SK-N-SH treated with all-trans-retinoic acid at 6 μM for 48 hours (cell line): ENCODE results near the gene C20orf96.

Source experiments
- ATAC-seq: fragments of 200-7000 bp; cut with Tn5 transposase; 3 replicates; pipeline ENCODE4 v1.9.1; 2020; ENCODE audit warnings: mild to moderate bottlenecking, moderate library complexity
- BACH2 ChIP-seq: fragments of 250-450 bp; sonication (Bioruptor Pico); IDR thresholded peaks from 2 replicates; pipeline ENCODE4 v1.9.0; 2021; ENCODE audit warnings: mild to moderate bottlenecking, borderline replicate concordance
- CREB5 ChIP-seq: fragments of 250-450 bp; sonication (Bioruptor Pico); IDR thresholded peaks from 2 replicates; pipeline ENCODE4 v1.5.1; 2020; ENCODE audit warnings: low read depth, mild to moderate bottlenecking, moderate library complexity
- CSRNP3 ChIP-seq: fragments of 250-450 bp; sonication (Bioruptor Pico); IDR thresholded peaks from 2 replicates; pipeline ENCODE4 v1.5.1; 2021; ENCODE audit warnings: mild to moderate bottlenecking, moderate library complexity
- ESRRG ChIP-seq: fragments of 250-450 bp; sonication (Bioruptor Pico); IDR thresholded peaks from 2 replicates; pipeline ENCODE4 v1.6.1; 2021; ENCODE audit warnings: mild to moderate bottlenecking
- GLIS3 ChIP-seq: fragments of 250-450 bp; sonication (Bioruptor Pico); IDR thresholded peaks from 2 replicates; pipeline ENCODE4 v1.5.0; 2020; ENCODE audit warnings: mild to moderate bottlenecking, moderate library complexity
- PATZ1 ChIP-seq: fragments of 250-450 bp; sonication (Bioruptor Pico); IDR thresholded peaks from 2 replicates; pipeline ENCODE4 v1.8.0; 2020; ENCODE audit warnings: mild to moderate bottlenecking, moderate library complexity, borderline replicate concordance
- POU6F1 ChIP-seq: fragments of 250-450 bp; sonication (Bioruptor Pico); IDR thresholded peaks from 2 replicates; pipeline ENCODE4 v1.8.0; 2021; ENCODE audit warnings: low read depth, mild to moderate bottlenecking, moderate library complexity, borderline replicate concordance
- PPARA ChIP-seq: fragments of 250-450 bp; sonication (Bioruptor Pico); IDR thresholded peaks from 2 replicates; pipeline ENCODE4 v1.5.0; 2020; ENCODE audit warnings: mild to moderate bottlenecking, borderline replicate concordance
- RARB ChIP-seq: fragments of 250-450 bp; sonication (Bioruptor Pico); IDR thresholded peaks from 2 replicates; pipeline ENCODE4 v1.8.0; 2021; ENCODE audit warnings: mild to moderate bottlenecking, moderate library complexity
- SNAI2 ChIP-seq: fragments of 250-450 bp; sonication (Bioruptor Pico); IDR thresholded peaks from 2 replicates; pipeline ENCODE4 v1.5.0; 2020; ENCODE audit warnings: mild to moderate bottlenecking, moderate library complexity
- TCF4 ChIP-seq: fragments of 250-450 bp; sonication (Bioruptor Pico); IDR thresholded peaks from 2 replicates; pipeline ENCODE4 v1.8.0; 2021; ENCODE audit warnings: mild to moderate bottlenecking, moderate library complexity, borderline replicate concordance
- TOX ChIP-seq: fragments of 250-450 bp; sonication (Bioruptor Pico); IDR thresholded peaks from 2 replicates; pipeline ENCODE4 v1.8.0; 2021; ENCODE audit warnings: mild to moderate bottlenecking, moderate library complexity, borderline replicate concordance
- TSHZ2 ChIP-seq: fragments of 250-450 bp; sonication (Bioruptor Pico); IDR thresholded peaks from 2 replicates; pipeline ENCODE4 v1.5.0; 2020; ENCODE audit warnings: mild to moderate bottlenecking, moderate library complexity
- ZC3H10 ChIP-seq: fragments of 250-450 bp; sonication (Bioruptor Pico); IDR thresholded peaks from 2 replicates; pipeline ENCODE4 v1.5.1; 2021; ENCODE audit warnings: mild to moderate bottlenecking, moderate library complexity
- ZFP3 ChIP-seq: fragments of 250-450 bp; sonication (Bioruptor Pico); IDR thresholded peaks from 2 replicates; pipeline ENCODE4 v1.5.0; 2020; ENCODE audit warnings: mild to moderate bottlenecking, moderate library complexity
- ZFP30 ChIP-seq: fragments of 450-650 bp; formaldehyde crosslinking; IDR thresholded peaks from 2 replicates; pipeline ENCODE4 v1.5.0; 2022; ENCODE audit warnings: mild to moderate bottlenecking, moderate library complexity
- ZNF70 ChIP-seq: fragments of 450-650 bp; formaldehyde crosslinking; IDR thresholded peaks from 2 replicates; pipeline ENCODE4 v1.5.0; 2020; ENCODE audit warnings: mild to moderate bottlenecking, moderate library complexity
- ZNF8 ChIP-seq: fragments of 450-650 bp; formaldehyde crosslinking; IDR thresholded peaks from 2 replicates; pipeline ENCODE4 v1.5.0; 2020; ENCODE audit warnings: mild to moderate bottlenecking, moderate library complexity

C20orf96 gene

GRCh38 chr20:329851-330232 lies 39.3 kb upstream of the C20orf96 start:
- no peak for TF ChIP-seq BACH2 (CRISPR knock-in tag)
- no peak for TF ChIP-seq PATZ1
- no peak for TF ChIP-seq ZNF8
- no peak for TF ChIP-seq ZC3H10 (CRISPR knock-in tag)
- no peak for TF ChIP-seq CSRNP3 (CRISPR knock-in tag)
- no peak for TF ChIP-seq TSHZ2
- no peak for TF ChIP-seq ZFP30
- TF ChIP-seq PPARA: no peak
- TF ChIP-seq SNAI2 (CRISPR knock-in tag): no peak
- no peak for ATAC-seq

- no peak for TF ChIP-seq SNAI2 (CRISPR knock-in tag)
- TF ChIP-seq TCF4 (CRISPR knock-in tag): no peak
- TF ChIP-seq ESRRG (CRISPR knock-in tag): no peak
- TF ChIP-seq RARB: no peak
- no peak for ATAC-seq
These were observed 38.6 kb upstream of the C20orf96 start for GRCh38 chr20:328975-329695.

GRCh38 chr20:328027-328974 lies 37.8 kb upstream of the C20orf96 start:
- TF ChIP-seq BACH2 (CRISPR knock-in tag) (no peak), TOX (CRISPR knock-in tag) (no peak), CSRNP3 (CRISPR knock-in tag) (no peak), CREB5 (CRISPR knock-in tag) (no peak), SNAI2 (CRISPR knock-in tag) (no peak), ZFP3 (CRISPR knock-in tag) (no peak), ZNF70 (CRISPR knock-in tag) (no peak), POU6F1 (CRISPR knock-in tag) (no peak), GLIS3 (CRISPR knock-in tag) (no peak)
- TF ChIP-seq, all 23 proteins: peak for 0
- no peak for ATAC-seq
